Hematopoietic multipotent progenitor cell treated with erythropoietin and hydrocortisone succinate and interleukin-3 and kit ligand, for 17 days (in vitro differentiated cells): ENCODE measurements around the gene SLCO4A1.
"Not testable (repeated sequence)": the region's sequence is repeated elsewhere in the genome, so short reads cannot be mapped to it uniquely, and the experiment has no call there.

Experiments used
- DNase-seq: peaks from one replicate; pipeline ENCODE4 v3.0.0-alpha.2; 2015; ENCODE audit warnings: low spot score

The SLCO4A1 gene

GRCh38 chr20:62622877-62623487 is 19.3 kb upstream of the SLCO4A1 start:
- DNase-seq = no peak

- DNase-seq = peak; percentile 91
Observed at GRCh38 chr20:62623488-62624324, 18.6 kb upstream of the SLCO4A1 start.

- DNase-seq = no peak
Observed at GRCh38 chr20:62624325-62624690, 18.0 kb upstream of the SLCO4A1 start.

- no peak for DNase-seq
Observed at GRCh38 chr20:62624719-62625453, 17.4 kb upstream of the SLCO4A1 start.

- DNase-seq = no peak
Observed at GRCh38 chr20:62625516-62625915, 16.8 kb upstream of the SLCO4A1 start.

GRCh38 chr20:62625921-62626547 is 16.3 kb upstream of the SLCO4A1 start:
- DNase-seq = no peak

- DNase-seq = not testable (repeated sequence)
Observed at GRCh38 chr20:62627425-62627824, 14.9 kb upstream of the SLCO4A1 start.

GRCh38 chr20:62627901-62628612 is 14.2 kb upstream of the SLCO4A1 start:
- DNase-seq = no peak

- no peak for DNase-seq
Observed at GRCh38 chr20:62628691-62629090, 13.6 kb upstream of the SLCO4A1 start.

- DNase-seq = no peak
Observed at GRCh38 chr20:62629864-62630470, 12.3 kb upstream of the SLCO4A1 start.

- DNase-seq = no peak
Observed at GRCh38 chr20:62631336-62632308, 10.7 kb upstream of the SLCO4A1 start.

- DNase-seq = no peak
Observed at GRCh38 chr20:62632575-62633090, 9.7 kb upstream of the SLCO4A1 start.

GRCh38 chr20:62633598-62634329 is 8.5 kb upstream of the SLCO4A1 start:
- DNase-seq = no peak

GRCh38 chr20:62634330-62634967 is 7.9 kb upstream of the SLCO4A1 start:
- DNase-seq = no peak

- DNase-seq = no peak
Observed at GRCh38 chr20:62635232-62635631, 7.1 kb upstream of the SLCO4A1 start.

GRCh38 chr20:62635852-62636251 is 6.5 kb upstream of the SLCO4A1 start:
- DNase-seq = no peak

- no peak for DNase-seq
Observed at GRCh38 chr20:62636446-62636845, 5.9 kb upstream of the SLCO4A1 start.

- no peak for DNase-seq
Observed at GRCh38 chr20:62637110-62637509, 5.2 kb upstream of the SLCO4A1 start.
